Measurements from ENCODE around the gene CTDNEP1.

The CTDNEP1 gene

GRCh38 chr17:7225711-7226331, 25.7 kb downstream of the CTDNEP1 start:
- DNase-seq (ENCODE audit: low read depth) = no peak
- no peak for TF ChIP-seq CTCF (IDR thresholded peaks at IDR 0.05; ENCODE audit: control insufficient read depth, extremely low read depth, insufficient read depth)
- H3K4me3 ChIP-seq (ENCODE audit: low read depth, low read length) = no peak overlapping the region

GRCh38 chr17:7224661-7225111, 26.8 kb downstream of the CTDNEP1 start:
- TF ChIP-seq CTCF (IDR thresholded peaks at IDR 0.05; ENCODE audit: control insufficient read depth, extremely low read depth, insufficient read depth) = no peak
- no peak overlapping the region for H3K4me3 ChIP-seq (ENCODE audit: low read depth, low read length)
- no peak for DNase-seq (ENCODE audit: low read depth)

- DNase-seq (ENCODE audit: low read depth) = no peak
- TF ChIP-seq CTCF (IDR thresholded peaks at IDR 0.05; ENCODE audit: control insufficient read depth, extremely low read depth, insufficient read depth) = no peak
- H3K4me3 ChIP-seq (ENCODE audit: low read depth, low read length) = no peak overlapping the region
Measured at GRCh38 chr17:7224110-7224509, 27.4 kb downstream of the CTDNEP1 start.

- peak; percentile 89 for DNase-seq (ENCODE audit: low read depth)
- H3K4me3 ChIP-seq (ENCODE audit: low read depth, low read length) = no peak overlapping the region
- no peak for TF ChIP-seq CTCF (IDR thresholded peaks at IDR 0.05; ENCODE audit: control insufficient read depth, extremely low read depth, insufficient read depth)
Measured at GRCh38 chr17:7223375-7223774, 28.2 kb downstream of the CTDNEP1 start.

GRCh38 chr17:7222972-7223292, 28.6 kb downstream of the CTDNEP1 start:
- H3K4me3 ChIP-seq (ENCODE audit: low read depth, low read length) = no peak overlapping the region
- no peak for DNase-seq (ENCODE audit: low read depth)
- no peak for TF ChIP-seq CTCF (IDR thresholded peaks at IDR 0.05; ENCODE audit: control insufficient read depth, extremely low read depth, insufficient read depth)

- no peak for DNase-seq (ENCODE audit: low read depth)
- no peak for TF ChIP-seq CTCF (IDR thresholded peaks at IDR 0.05; ENCODE audit: control insufficient read depth, extremely low read depth, insufficient read depth)
Measured at GRCh38 chr17:7222093-7222971, 29.2 kb downstream of the CTDNEP1 start.

More at GRCh38 chr17:7222093-7222971, 29.2 kb downstream of the CTDNEP1 start:
- no peak overlapping the region for H3K4me3 ChIP-seq (ENCODE audit: low read depth, low read length)

Measured in LNCaP clone FGC (cell line).